ENCODE results near the gene REEP1. TPM values are rescaled to one million over a fixed set of nuclear protein-coding genes. Genes with fewer than 3 reads are reported as not detected.

Gene REEP1
- total RNA-seq, 1 experiment from 2014 or later = 5.9 TPM

DNA sequence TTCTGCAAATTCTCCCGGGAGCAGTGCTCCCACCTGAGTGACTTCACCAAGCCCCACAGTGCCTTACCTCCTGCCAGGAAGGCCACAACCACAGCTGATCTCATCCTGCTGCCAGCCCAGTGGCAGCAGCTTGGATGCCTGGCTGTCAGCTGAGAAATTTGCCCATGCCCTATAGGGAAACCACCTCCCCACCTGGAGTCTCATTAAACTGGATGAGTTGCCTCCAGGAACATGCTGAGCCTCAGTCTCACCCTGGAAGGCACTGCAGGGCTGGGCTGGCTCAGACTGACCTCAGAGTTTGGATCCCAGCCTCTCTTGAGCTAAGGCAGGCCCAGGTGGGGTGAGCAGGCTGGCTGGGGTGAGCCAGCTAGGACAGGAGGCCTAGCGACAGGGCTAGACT, 23.3 kb downstream of the REEP1 start:
- TF ChIP-seq, protein P1, sequence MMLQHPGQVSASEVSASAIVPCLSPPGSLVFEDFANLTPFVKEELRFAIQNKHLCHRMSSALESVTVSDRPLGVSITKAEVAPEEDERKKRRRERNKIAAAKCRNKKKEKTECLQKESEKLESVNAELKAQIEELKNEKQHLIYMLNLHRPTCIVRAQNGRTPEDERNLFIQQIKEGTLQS (IDR thresholded peaks at IDR 0.05) = no peak
- TF ChIP-seq, protein P2, sequence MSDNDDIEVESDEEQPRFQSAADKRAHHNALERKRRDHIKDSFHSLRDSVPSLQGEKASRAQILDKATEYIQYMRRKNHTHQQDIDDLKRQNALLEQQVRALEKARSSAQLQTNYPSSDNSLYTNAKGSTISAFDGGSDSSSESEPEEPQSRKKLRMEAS (IDR thresholded peaks at IDR 0.05) = no peak
- no peak for TF ChIP-seq EGR1 (IDR thresholded peaks at IDR 0.05; ENCODE audit: low read depth)
- TF ChIP-seq YY1 (IDR thresholded peaks at IDR 0.05; ENCODE audit: extremely low read depth, insufficient replicate concordance, low read depth, low read length) = no peak
- TF ChIP-seq SIN3A (IDR thresholded peaks at IDR 0.05; ENCODE audit: low read depth) = no peak
- TF ChIP-seq SRF (IDR thresholded peaks at IDR 0.05; ENCODE audit: low read depth) = no peak
- TF ChIP-seq, protein P3, sequence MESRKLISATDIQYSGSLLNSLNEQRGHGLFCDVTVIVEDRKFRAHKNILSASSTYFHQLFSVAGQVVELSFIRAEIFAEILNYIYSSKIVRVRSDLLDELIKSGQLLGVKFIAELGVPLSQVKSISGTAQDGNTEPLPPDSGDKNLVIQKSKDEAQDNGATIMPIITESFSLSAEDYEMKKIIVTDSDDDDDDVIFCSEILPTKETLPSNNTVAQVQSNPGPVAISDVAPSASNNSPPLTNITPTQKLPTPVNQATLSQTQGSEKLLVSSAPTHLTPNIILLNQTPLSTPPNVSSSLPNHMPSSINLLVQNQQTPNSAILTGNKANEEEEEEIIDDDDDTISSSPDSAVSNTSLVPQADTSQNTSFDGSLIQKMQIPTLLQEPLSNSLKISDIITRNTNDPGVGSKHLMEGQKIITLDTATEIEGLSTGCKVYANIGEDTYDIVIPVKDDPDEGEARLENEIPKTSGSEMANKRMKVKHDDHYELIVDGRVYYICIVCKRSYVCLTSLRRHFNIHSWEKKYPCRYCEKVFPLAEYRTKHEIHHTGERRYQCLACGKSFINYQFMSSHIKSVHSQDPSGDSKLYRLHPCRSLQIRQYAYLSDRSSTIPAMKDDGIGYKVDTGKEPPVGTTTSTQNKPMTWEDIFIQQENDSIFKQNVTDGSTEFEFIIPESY (IDR thresholded peaks at IDR 0.05; ENCODE audit: extremely low read depth, insufficient replicate concordance, low read length) = no peak
- no peak for TF ChIP-seq EZH2phosphoT487 (IDR thresholded peaks at IDR 0.05; ENCODE audit: borderline replicate concordance)
- no peak for TF ChIP-seq RAD21 (IDR thresholded peaks at IDR 0.05; ENCODE audit: low read depth)
- no peak for TF ChIP-seq POLR2AphosphoS5 (IDR thresholded peaks at IDR 0.05; ENCODE audit: low read depth, low read length)
- TF ChIP-seq POLR2A (IDR thresholded peaks at IDR 0.05; ENCODE audit: borderline replicate concordance, extremely low read depth, insufficient read depth, insufficient read length) = no peak
- TF ChIP-seq SP1 (IDR thresholded peaks at IDR 0.05; ENCODE audit: low read depth) = no peak
- TF ChIP-seq EZH2 (IDR thresholded peaks at IDR 0.05) = no peak
- TF ChIP-seq ZFX (IDR thresholded peaks at IDR 0.05) = no peak
- no peak for TF ChIP-seq FOSL1 (IDR thresholded peaks at IDR 0.05; ENCODE audit: low read depth)
- no peak for TF ChIP-seq ELF1 (IDR thresholded peaks at IDR 0.05; ENCODE audit: borderline replicate concordance, low read depth)
- TF ChIP-seq ZNF274 (IDR thresholded peaks at IDR 0.05; ENCODE audit: low read depth, low read length) = no peak
- TF ChIP-seq TCF7L2 (IDR thresholded peaks at IDR 0.05; ENCODE audit: borderline replicate concordance, extremely low read depth, insufficient read depth, insufficient read length) = no peak
- no peak for TF ChIP-seq JUND (IDR thresholded peaks at IDR 0.05)
- TF ChIP-seq CBX3 (IDR thresholded peaks at IDR 0.05; ENCODE audit: low read depth) = no peak
- no peaks in the 10 kb centered on the region for H3K79me2 ChIP-seq (ENCODE audit: insufficient read depth, low read length)
- H3K9ac ChIP-seq (ENCODE audit: low read length) = no peak overlapping the region
- ChIA-PET CTCF (no interaction called here), RAD21 (ENCODE audit: low non-redundant PET in 1 of 2, low total read pairs in 2 of 2, uncharacterized antibody in 2 of 2, unreplicated experiment in 2 of 2) (no interaction called here), POLR2A (no interaction called here)
- DNase-seq (ENCODE audit: low read depth, low spot score) (no peak), ATAC-seq (no peak)
- no peaks in the 10 kb centered on the region for H3K4me1 ChIP-seq (ENCODE audit: control insufficient read depth in 1 of 2, insufficient read depth in 2 of 2, low read length in 2 of 2)
- no peaks in the 10 kb centered on the region for H3K9me2 ChIP-seq (ENCODE audit: insufficient read depth)
- H2AFZ ChIP-seq (ENCODE audit: low read depth, low read length, poor library complexity, severe bottlenecking) = no peak overlapping the region
- H3K36me3 ChIP-seq (ENCODE audit: control insufficient read depth in 1 of 2, insufficient read depth in 2 of 2, low read length in 2 of 2) = no peaks in the 10 kb centered on the region
- intact Hi-C loops (cut with micrococcal nuclease) = no loop called here
- no peak overlapping the region for H3K27ac ChIP-seq (ENCODE audit: low read depth, low read length)
- no peaks in the 10 kb centered on the region for H3K27me3 ChIP-seq (ENCODE audit: insufficient read depth, low read length)
- no peak overlapping the region for H3K4me2 ChIP-seq (ENCODE audit: low read length)
- H3K4me3 ChIP-seq (replicated peaks in 1 of 2; ENCODE audit: low read depth in 1 of 2, low read length in 2 of 2) = no peak overlapping the region
- no peaks in the 10 kb centered on the region for H4K20me1 ChIP-seq (ENCODE audit: insufficient read depth)
- BruUV-seq (replicated peaks) = no TSS peak
- no peaks in the 10 kb centered on the region for H3K9me3 ChIP-seq (ENCODE audit: control insufficient read depth in 1 of 2, insufficient read depth in 1 of 2, low read depth in 1 of 2, low read length in 2 of 2)

Measured in HCT116 (cell line).